GM04504 (cell line): ENCODE measurements around the gene SYNE1.
"Not testable (repeated sequence)": the region's sequence is repeated elsewhere in the genome, so short reads cannot be mapped to it uniquely, and the experiment has no call there.

Experiments used
- DNase-seq: peaks from one replicate; pipeline ENCODE4 v3.0.0-alpha.2; 2012; ENCODE audit warnings: low read depth

The SYNE1 gene

GRCh38 chr6:152566103-152566875 is 70.9 kb downstream of the SYNE1 start:
- no peak for DNase-seq

GRCh38 chr6:152563177-152563576 is 74.0 kb downstream of the SYNE1 start:
- no peak for DNase-seq

GRCh38 chr6:152558798-152559197 is 78.4 kb downstream of the SYNE1 start:
- not testable (repeated sequence) for DNase-seq

- no peak for DNase-seq
Measured at GRCh38 chr6:152557502-152557901, 79.7 kb downstream of the SYNE1 start.

GRCh38 chr6:152554851-152555250 is 82.3 kb downstream of the SYNE1 start:
- DNase-seq: no peak

- DNase-seq: peak; percentile 17
Measured at GRCh38 chr6:152552616-152553209, 84.4 kb downstream of the SYNE1 start.

GRCh38 chr6:152543519-152543918 is 93.6 kb downstream of the SYNE1 start:
- no peak for DNase-seq

- DNase-seq: no peak
Measured at GRCh38 chr6:152540381-152540780, 96.8 kb downstream of the SYNE1 start.

- DNase-seq: no peak
Measured at GRCh38 chr6:152534541-152534940, 102.6 kb downstream of the SYNE1 start.

- DNase-seq: no peak
Measured at GRCh38 chr6:152532556-152533422, 104.4 kb downstream of the SYNE1 start.

- no peak for DNase-seq
Measured at GRCh38 chr6:152531659-152532058, 105.5 kb downstream of the SYNE1 start.

GRCh38 chr6:152529369-152529768 is 107.8 kb downstream of the SYNE1 start:
- DNase-seq: peak; percentile 3

GRCh38 chr6:152514120-152514519 is 123.0 kb downstream of the SYNE1 start:
- DNase-seq: not testable (repeated sequence)

GRCh38 chr6:152509916-152510315 is 127.2 kb downstream of the SYNE1 start:
- no peak for DNase-seq

GRCh38 chr6:152508477-152508876 is 128.7 kb downstream of the SYNE1 start:
- DNase-seq: no peak

- DNase-seq: no peak
Measured at GRCh38 chr6:152503546-152503945, 133.6 kb downstream of the SYNE1 start.

- no peak for DNase-seq
Measured at GRCh38 chr6:152502421-152503188, 134.6 kb downstream of the SYNE1 start.

GRCh38 chr6:152499931-152500330 is 137.2 kb downstream of the SYNE1 start:
- DNase-seq: no peak

GRCh38 chr6:152496731-152497130 is 140.4 kb downstream of the SYNE1 start:
- no peak for DNase-seq

GRCh38 chr6:152495456-152495855 is 141.7 kb downstream of the SYNE1 start:
- not testable (repeated sequence) for DNase-seq

GRCh38 chr6:152492281-152492680 is 144.9 kb downstream of the SYNE1 start:
- not testable (repeated sequence) for DNase-seq

GRCh38 chr6:152491501-152491900 is 145.7 kb downstream of the SYNE1 start:
- DNase-seq: not testable (repeated sequence)
